A673 (cell line): ENCODE results near the gene FNDC3B. TPM values are rescaled to one million over a fixed set of nuclear protein-coding genes. Genes with fewer than 3 reads are reported as not detected.

Experiments
- BruUV-seq: library from RNA; stranded (reverse); fragments of 400-500 nt; replicated peaks from 2 replicates; lab custom pipeline; 2021; lab: Mats Ljungman, UMichigan
- CTCF ChIA-PET: fragments of 300-600 bp; sonication (Branson Sonifier 250); formaldehyde crosslinking; loops from one replicate; lab custom pipeline; 2022; ENCODE audit warnings: antibody characterized with exemption; lab: Charles Lee
- POLR2A ChIA-PET: fragments of 300-600 bp; sonication (Branson Sonifier 250); formaldehyde crosslinking; loops from one replicate; lab custom pipeline; 2022; ENCODE audit warnings: antibody characterized with exemption; ENCODE audit not compliant: low non-redundant PET; lab: Charles Lee
- DNase-seq: peaks from one replicate; pipeline ENCODE4 v3.0.0-alpha.2; 2015; ENCODE audit warnings: low spot score
- H3K27ac ChIP-seq: fragments of 200-600 bp; sonication (generic); 2 replicates; pipeline ENCODE4 v1.5.1; 2016; ENCODE audit warnings: mixed run types, low read depth, mild to moderate bottlenecking, mixed read lengths, antibody characterized with exemption, low read length; ENCODE audit not compliant: poor library complexity, severe bottlenecking
- H3K27me3 ChIP-seq: fragments of 200-600 bp; sonication (generic); replicated peaks from 2 replicates; pipeline ENCODE4 v1.6.1; 2017; ENCODE audit warnings: mixed run types, low read depth, mild to moderate bottlenecking, mixed read lengths, antibody characterized with exemption, low read length; ENCODE audit not compliant: insufficient read depth, poor library complexity
- H3K36me3 ChIP-seq: fragments of 200-600 bp; sonication (generic); 2 replicates; pipeline ENCODE4 v1.6.1; 2016; ENCODE audit warnings: mixed run types, mild to moderate bottlenecking, mixed read lengths, antibody characterized with exemption, low read length; ENCODE audit not compliant: insufficient read depth, poor library complexity, severe bottlenecking
- H3K4me1 ChIP-seq: fragments of 200-600 bp; sonication (generic); 2 replicates; pipeline ENCODE4 v1.6.1; 2017; ENCODE audit warnings: mixed run types, mild to moderate bottlenecking, mixed read lengths, antibody characterized with exemption, low read length; ENCODE audit not compliant: insufficient read depth, poor library complexity, severe bottlenecking
- H3K4me3 ChIP-seq: fragments of 200-600 bp; sonication (generic); 2 replicates; pipeline ENCODE4 v1.5.1; 2016; ENCODE audit warnings: low read depth, mixed run types, mild to moderate bottlenecking, mixed read lengths, low read length; ENCODE audit not compliant: poor library complexity, severe bottlenecking
- H3K9me3 ChIP-seq: fragments of 200-600 bp; sonication (generic); 2 replicates; pipeline ENCODE4 v1.6.1; 2016; ENCODE audit warnings: mixed run types, low read depth, mild to moderate bottlenecking, mixed read lengths, antibody characterized with exemption, low read length; ENCODE audit not compliant: poor library complexity, severe bottlenecking
- EZH2 ChIP-seq: fragments of 200-600 bp; sonication (generic); IDR thresholded peaks from 2 replicates; pipeline ENCODE4 v1.6.1; 2017; ENCODE audit warnings: borderline replicate concordance, low read depth, mild to moderate bottlenecking, mixed read lengths, antibody characterized with exemption, low read length; ENCODE audit not compliant: poor library complexity, severe bottlenecking
- intact Hi-C: fragments of 100-400 bp; cut with micrococcal nuclease; formaldehyde crosslinking; loops from one replicate; pipeline ENCODE4 v1.10.0; 2022; ENCODE audit not compliant: unreplicated experiment
- total RNA-seq: library from RNA; stranded (reverse); gene quantifications from 2 replicates; pipeline ENCODE4 v1.2.3, GENCODE V29; 2021
- TF ChIP-seq, protein P1 (sequence below): fragments of 300-800, 200-600 bp; sonication (generic); conservative IDR thresholded peaks from 2 replicates; pipeline ENCODE4 v1.5.1; 2017; ENCODE audit warnings: low read depth, mild to moderate bottlenecking, antibody characterized with exemption, low read length, moderate library complexity, mixed read lengths

FNDC3B gene
- total RNA-seq, 1 experiment from 2014 or later = 50.8 TPM

DNA sequence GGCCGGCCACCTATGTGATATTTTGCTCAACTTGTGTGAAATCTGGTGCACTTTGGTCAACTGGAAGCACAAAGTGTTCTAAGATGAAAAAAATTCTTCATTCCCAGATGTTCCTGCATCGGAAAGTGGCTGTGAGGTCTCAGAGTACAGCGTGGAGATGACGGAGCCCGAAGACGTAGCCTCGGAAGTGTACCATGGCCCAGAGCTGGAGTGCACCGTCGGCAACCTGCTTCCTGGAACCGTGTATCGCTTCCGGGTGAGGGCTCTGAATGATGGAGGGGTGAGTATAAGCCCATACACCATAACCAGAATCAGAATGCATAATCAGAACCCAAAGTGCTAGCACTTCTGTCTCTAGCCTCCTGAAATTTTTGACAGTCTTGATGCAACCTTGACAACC is 304.6 kb downstream of the FNDC3B start:
- ChIA-PET CTCF (no interaction called here), POLR2A (no interaction called here)
- no peak for TF ChIP-seq EZH2
- TF ChIP-seq, protein P1, sequence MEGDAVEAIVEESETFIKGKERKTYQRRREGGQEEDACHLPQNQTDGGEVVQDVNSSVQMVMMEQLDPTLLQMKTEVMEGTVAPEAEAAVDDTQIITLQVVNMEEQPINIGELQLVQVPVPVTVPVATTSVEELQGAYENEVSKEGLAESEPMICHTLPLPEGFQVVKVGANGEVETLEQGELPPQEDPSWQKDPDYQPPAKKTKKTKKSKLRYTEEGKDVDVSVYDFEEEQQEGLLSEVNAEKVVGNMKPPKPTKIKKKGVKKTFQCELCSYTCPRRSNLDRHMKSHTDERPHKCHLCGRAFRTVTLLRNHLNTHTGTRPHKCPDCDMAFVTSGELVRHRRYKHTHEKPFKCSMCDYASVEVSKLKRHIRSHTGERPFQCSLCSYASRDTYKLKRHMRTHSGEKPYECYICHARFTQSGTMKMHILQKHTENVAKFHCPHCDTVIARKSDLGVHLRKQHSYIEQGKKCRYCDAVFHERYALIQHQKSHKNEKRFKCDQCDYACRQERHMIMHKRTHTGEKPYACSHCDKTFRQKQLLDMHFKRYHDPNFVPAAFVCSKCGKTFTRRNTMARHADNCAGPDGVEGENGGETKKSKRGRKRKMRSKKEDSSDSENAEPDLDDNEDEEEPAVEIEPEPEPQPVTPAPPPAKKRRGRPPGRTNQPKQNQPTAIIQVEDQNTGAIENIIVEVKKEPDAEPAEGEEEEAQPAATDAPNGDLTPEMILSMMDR = no peak
- H3K27me3 ChIP-seq = no peaks in the 10 kb centered on the region
- no peaks in the 10 kb centered on the region for H3K9me3 ChIP-seq
- H3K36me3 ChIP-seq = peaks cover 32% of the 10 kb centered on the region
- no peak overlapping the region for H3K4me3 ChIP-seq
- BruUV-seq = no TSS peak
- DNase-seq = no peak
- H3K4me1 ChIP-seq = no peaks in the 10 kb centered on the region
- intact Hi-C loops = loop anchor here (5.0 kb wide), 2 partner anchors 512 to 642 kb away; no protein-coding TSS in a partner anchor
- H3K27ac ChIP-seq = no peak overlapping the region

DNA sequence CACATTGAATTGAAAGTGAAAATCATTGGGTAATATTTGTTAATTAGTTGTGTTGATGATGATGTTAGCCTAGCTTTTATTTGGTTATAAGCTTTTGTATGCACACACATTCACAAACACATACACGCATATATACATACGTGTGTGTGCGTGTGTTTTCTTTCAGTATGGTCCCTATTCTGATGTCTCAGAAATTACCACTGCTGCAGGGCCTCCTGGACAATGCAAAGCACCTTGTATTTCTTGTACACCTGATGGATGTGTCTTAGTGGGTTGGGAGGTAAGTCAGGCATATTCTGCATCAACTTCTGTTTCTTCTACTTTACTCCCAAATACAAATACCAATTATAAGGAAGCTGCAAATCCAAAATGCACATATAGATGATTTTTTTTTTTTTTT is 306.8 kb downstream of the FNDC3B start:
- POLR2A ChIA-PET = no interaction called here
- intact Hi-C loops = no loop called here
- no peak for DNase-seq
- H3K27ac ChIP-seq = no peak overlapping the region
- no TSS peak for BruUV-seq
- TF ChIP-seq, protein P1 = no peak
- no peak for TF ChIP-seq EZH2
- H3K4me1 ChIP-seq = no peaks in the 10 kb centered on the region
- H3K36me3 ChIP-seq = peaks cover 36% of the 10 kb centered on the region
- no peak overlapping the region for H3K4me3 ChIP-seq
- no peaks in the 10 kb centered on the region for H3K9me3 ChIP-seq
- CTCF ChIA-PET = interaction anchor here (0.6 kb wide), 1 partner anchor 183 kb away, joined by 3 read pairs; no protein-coding TSS in a partner anchor
- H3K27me3 ChIP-seq = no peaks in the 10 kb centered on the region

DNA sequence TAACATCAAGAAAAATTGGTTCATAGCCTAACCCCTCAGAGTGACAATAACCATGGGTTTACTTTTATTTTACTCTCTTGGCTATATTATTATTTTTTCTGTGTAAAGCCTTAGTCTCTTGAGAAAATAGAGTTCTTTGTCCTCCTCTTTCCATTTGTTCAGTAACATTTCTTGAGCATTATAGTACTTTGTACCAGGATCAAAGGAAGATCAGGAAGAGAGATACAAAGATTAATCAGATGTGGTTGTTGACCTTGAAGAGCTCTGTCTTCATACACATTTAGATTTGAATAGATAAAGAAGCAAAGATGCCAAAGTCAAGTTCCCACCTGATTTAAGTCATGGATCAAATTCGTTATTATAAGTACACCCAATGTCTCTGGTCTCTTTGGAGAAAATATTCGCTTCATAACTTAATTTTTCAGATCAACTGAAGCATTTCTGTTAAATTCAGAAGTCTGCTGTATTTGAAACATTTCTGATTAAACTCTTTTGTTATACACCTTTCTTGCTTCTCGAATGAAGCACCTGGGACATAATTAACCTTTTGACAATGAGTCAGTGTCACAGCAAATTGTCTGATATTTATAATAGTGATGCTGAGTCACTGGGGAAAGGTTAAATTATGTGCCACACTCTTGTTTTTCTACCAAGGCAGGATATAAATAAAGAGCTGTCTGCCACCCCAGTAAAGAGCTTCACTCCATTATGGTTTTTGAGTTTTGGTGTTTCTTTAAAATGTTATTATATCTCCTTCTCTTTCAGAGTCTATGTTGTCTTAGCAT is 308.7 kb downstream of the FNDC3B start:
- POLR2A ChIA-PET = no interaction called here

More for the DNA sequence above, 308.7 kb downstream of the FNDC3B start:
- Histone ChIP-seq H3K9me3 (no peaks in the 10 kb centered on the region), H3K36me3 (peaks cover 36% of the 10 kb centered on the region), H3K4me1 (no peaks in the 10 kb centered on the region), H3K27me3 (no peaks in the 10 kb centered on the region), H3K4me3 (no peak overlapping the region), H3K27ac (no peak overlapping the region)
- no TSS peak for BruUV-seq
- intact Hi-C loops = no loop called here
- no peak for DNase-seq
- TF ChIP-seq EZH2 = no peak
- TF ChIP-seq, protein P1 = no peak
- CTCF ChIA-PET = no interaction called here
